Activated CD8-positive, alpha-beta memory T cell treated with anti-CD3 and anti-CD28 coated beads, Interleukin-2, amount 50 U/mL, for 1 hour (primary cell): ENCODE results near the gene RIN3.

ENCODE experiments used
- DNase-seq: peaks from one replicate; pipeline ENCODE4 v3.0.0-alpha.2; 2020; ENCODE audit errors: extremely low read depth

RIN3 gene

DNA sequence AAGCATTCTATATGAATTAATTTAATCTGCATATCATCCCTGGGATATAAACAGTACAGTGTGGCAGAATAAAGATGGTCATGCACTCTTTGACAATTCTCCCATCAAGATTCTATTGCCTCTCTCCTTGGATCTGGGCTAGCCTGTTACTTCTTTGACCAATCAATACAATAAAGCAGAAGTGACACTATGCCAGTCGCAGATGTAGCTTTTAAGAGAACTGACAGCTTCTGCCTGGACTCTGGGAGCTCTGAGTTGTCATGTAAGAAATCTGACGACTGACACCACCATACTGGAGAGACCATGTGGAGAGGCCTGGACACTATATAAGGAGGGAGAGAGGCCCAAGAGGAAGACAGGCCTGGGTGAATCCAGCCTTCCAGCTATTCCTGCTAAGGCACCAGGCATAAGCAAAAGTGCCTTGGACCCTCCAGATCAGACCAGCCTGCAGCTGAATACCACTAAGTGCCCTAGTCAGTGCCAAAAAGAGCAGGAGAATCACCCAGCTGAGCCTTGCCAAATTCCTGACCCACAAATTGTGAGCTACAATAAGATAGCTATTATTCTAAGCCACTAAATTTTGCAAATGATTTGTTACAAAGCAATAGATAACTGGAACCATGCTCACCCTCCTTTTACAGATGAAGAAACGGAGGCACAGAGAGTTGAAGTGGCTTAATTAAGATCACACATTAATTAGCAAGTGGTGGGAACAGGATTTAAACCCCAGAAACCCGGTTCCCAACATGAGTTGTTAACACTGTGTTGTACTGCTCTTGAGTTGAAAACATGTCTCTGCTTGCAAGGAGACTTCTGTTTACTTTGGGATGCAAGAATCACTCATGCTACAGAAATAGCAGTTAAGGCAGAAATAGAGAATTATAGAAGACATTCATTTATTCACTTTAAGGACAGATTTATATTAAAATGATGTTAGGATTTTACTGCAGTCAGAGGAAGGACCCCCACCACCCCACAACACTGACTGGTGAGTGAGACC lies 84.6 kb downstream of the RIN3 start:
- DNase-seq: no peak

DNA sequence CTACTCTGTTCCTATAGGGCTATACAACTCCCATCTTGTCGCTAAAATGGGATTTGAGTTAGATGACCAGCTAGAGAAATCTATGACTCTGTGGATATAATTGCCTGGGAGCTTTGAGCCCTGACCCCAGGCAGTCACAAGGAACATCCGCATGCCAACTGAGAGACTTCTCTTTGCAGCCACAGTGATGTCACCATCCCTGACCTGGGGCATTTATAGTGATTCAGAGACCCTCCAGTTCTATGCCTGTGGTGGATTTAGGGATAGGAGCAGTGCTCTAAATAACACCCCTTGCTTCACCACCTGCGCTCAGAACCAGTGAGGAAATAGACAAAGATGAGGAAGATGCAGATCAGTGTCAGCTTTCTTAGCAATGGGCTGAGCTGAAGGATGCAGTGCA lies 86.2 kb downstream of the RIN3 start:
- no peak for DNase-seq

DNA sequence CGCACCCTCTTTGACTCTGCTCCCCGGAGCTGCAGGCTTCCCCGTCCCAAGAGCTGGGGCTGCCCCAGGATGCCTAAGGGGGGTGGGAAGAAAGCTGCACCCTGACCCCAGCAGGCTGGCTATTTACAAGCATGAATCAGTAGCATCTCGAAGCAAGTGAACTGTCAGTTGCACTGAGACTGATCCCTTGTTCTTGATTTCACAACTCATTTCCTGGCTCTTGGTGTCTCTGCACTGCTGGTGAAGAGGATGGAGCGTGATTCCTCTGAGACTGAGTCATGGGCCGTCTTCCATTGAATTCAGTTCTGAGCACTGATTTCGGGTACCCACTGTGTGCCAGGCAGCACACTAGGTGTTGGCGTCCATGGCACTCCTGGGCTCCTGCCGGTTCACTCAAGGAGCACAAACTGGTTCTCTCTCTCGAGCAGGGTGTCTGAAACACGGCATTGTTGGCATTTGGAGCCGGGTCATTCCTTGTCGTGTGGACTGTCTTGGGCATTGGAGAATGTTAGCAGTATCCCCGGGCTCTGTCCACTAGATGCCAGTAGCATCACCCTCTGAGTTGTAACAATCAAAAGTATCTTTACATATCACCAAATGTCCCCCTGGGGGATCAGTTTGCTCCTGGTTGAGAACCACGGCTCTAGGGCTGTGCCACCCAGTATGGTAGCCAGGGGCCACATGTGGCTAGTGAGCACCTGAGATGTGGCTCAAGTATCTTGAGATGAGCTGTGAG lies 86.9 kb downstream of the RIN3 start:
- DNase-seq: no peak

DNA sequence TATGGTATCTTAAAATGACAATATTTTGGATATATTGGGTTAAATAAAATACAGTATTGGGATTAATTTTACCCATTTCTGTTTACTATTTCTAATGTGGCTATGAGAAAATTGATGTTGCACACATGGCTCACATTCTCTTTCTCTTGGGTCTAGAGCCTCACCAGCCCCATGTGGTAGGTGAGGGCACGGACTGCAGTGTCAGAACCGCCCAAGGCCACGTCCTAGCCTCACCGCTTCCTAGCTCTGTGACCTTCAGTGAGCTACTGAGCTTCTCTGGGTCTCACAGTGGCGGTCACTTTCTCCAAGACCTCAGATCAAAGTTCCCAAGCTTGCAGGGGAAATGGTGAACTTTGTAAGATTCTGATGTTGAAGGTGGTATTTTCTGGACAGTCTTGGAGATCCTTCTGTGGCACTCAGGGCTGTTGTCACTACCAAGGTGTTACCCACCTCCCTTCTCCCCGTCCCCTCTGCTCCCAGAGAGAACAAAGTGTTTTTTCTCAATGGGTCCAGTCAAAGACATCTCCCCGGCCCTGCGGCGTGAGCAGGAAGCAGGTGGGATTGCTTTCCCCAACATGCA lies 87.6 kb downstream of the RIN3 start:
- DNase-seq: no peak

- no peak for DNase-seq
These were observed 88.3 kb downstream of the RIN3 start for GRCh38 chr14:92601757-92602417.

DNA sequence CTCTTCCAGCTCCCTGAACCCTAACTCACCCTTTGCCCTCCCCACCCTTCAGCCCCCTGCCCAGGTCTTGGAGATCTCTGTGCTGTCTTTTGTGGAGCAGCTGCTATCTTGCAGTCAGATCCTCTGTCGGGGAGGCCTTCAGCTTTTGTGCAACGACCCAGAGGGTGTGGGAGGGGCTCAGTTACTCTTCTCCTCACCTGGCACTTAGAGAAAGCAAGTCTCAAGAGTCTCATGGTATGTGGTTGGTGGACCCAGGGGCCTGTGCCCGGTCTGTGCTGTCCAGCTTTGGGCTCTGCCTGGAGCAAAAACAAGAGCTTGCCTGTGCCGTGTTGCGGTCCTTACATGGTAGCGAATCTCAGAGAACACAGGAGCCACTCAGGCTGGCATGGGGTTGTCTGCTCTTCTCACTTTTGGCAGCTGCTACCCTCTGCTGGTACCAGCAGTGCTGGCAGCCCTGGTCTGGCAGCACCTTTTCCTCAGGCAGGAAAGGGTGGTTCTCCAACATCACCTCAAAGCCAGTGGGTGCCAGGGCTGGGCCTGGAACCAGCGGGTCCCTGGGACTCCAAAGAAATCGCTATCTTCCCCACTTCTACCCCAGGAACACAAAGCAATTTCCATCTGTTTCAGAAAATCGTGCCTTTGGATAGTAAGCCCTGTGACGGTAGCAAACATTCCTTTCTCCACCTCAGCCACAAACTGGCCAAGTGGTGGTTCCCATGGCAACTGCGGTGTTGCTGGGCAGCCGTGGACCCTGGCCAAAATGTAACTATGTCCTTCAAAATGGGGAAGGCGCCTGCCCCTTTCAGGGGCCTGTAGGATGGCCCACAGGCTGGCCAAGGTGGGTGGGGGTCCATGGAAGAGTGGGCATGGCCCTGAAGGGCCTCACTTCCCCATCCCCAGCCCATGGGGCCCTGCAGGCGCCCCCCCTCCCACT lies 90.0 kb downstream of the RIN3 start:
- DNase-seq: peak; percentile 36

- no peak for DNase-seq
These were observed 91.8 kb downstream of the RIN3 start for GRCh38 chr14:92605274-92605940.

GRCh38 chr14:92607251-92607650 lies 93.7 kb downstream of the RIN3 start:
- DNase-seq: no peak

DNA sequence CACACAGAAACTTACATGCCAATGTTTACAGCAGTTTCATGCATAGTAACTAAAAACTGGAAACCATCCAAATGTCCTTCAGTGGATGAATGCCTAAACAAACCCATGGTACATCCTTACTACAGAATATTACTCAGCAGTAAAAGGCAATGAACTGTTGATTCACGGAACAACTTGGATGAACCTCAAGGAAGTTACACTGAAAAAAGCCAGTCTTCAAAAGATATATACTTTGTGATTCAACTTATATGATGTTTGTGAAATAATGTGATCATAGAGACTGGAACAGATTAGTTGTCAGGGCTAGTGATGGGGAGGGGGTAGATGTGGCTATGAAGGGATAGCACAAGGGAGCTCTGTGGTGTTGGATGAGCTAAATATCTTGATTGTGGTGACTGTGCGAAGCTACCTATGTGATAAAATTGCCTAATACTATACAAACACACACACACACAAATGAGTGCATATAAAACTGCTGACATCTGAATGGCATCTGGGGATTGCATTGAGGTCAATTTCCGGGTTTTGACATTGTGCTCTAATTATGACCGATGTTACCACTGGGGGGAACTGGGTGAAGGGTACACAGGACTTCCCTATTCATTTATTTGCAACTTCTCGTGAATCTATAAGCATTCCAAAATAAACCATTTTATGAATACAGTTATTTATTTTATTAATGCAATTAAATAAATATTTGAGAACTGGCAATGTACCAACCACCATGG lies 94.3 kb downstream of the RIN3 start:
- DNase-seq: no peak

- DNase-seq: no peak
These were observed 96.4 kb downstream of the RIN3 start for GRCh38 chr14:92609955-92610354.

DNA sequence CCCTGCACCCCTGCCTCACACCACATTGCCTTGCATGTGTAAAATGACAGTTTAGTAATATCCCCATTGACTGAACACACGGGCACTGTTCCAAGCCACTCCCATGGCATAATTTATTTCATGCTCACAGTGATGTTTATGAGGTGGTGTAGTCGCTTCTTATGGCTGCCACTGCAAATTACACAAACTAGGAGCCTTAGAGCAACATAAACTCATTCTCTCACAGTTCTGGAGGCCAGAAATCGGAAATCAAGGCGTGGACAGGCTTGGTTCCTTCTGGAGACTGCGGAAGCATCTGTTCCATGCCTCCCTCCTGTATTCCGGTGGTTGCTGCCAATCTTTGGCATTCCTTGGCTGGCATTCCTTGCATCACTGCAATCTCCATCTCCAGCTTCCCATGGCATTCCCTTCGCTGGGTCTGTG lies 97.3 kb downstream of the RIN3 start:
- no peak for DNase-seq

DNA sequence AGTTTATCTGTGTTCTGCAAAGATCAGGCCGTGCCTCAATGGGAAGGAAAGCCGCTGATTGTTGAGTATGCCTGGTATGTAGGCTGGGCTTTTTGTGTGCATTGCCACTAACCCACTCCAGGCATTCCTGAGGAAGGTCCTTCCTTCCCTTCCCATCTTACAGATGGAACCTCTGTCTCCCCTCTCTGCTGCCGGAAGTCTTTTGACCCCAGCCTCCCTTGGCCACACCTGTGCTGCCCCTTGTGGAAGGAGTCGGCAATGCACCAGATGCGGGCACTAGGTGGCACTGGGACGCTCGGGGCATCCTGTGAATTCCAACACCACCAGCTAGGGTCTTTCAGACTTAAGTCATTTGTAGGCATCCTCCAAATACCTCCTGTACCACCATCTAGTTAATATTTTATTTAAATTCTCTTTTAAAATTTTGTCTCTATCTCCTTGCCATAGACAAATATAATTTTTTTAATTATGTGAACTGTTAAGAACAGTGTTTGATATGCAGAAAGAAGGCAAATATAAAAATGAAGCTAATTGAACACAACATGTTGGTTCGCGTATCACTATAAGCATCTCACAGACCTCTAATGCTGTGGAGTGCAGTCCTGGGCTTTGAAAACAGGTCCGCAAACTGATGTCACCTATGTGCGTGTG lies 99.6 kb downstream of the RIN3 start:
- no peak for DNase-seq

GRCh38 chr14:92613681-92614260 lies 100.2 kb downstream of the RIN3 start:
- no peak for DNase-seq

DNA sequence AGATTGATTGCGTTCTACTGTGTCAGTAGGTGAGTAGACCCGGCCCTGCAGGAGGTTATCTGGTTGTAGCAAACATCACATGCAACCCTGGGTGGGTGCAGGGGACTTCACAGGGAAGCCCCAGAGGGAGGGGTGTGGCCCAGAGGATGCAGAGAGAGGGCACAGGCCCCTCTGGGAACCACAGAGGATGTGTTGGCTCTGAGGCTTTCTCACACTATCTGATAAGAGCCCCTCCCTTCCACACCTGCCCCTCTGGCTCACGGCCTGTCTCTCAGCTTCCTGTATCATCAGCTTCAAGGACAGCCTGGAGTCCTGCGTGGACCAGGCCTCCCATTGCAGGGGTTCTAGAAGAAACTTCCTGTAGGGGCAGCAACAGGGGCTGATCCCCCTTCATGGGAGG lies 101.9 kb downstream of the RIN3 start:
- peak; percentile 68 for DNase-seq

- DNase-seq: no peak
These were observed 102.6 kb downstream of the RIN3 start for GRCh38 chr14:92616178-92616577.

- DNase-seq: no peak
These were observed 104.0 kb downstream of the RIN3 start for GRCh38 chr14:92617581-92617980.

DNA sequence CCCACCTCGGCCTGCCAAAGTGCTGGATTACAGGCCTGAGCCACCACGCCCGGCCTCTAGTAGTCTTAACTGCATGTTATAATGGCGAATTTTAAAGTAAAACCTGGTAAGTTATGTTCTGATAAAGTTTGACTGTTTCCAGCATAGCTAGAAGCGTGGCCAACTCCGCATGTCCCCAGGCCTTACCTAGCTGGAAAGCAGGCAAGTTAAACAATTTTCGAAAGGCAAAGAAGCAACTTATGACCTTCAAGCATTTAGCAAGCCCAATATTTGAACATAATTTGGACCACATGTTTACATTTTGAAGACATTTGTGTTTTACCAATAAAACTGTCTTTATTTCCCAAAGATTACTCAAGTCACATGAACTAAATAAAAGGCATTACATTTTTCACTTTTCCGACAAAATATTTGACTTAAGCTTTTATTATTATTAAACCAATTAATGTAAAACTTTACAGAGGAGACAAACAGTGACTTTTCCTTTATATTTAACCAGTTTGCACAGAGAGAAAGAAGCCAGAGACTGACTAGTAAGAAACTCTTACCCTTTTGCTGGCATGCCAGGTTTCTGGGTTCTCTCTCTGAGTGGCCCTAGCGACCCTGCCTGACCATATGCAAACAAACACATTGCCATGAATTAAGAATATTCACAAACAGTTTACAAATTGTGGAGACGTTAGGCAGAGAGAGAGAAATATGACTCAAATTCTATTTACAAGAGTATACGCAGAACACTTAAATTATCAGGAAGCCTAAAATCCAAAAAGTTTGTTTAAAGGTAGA lies 106.3 kb downstream of the RIN3 start:
- no peak for DNase-seq

- no peak for DNase-seq
These were observed 108.7 kb downstream of the RIN3 start for GRCh38 chr14:92622311-92622710.
